HL-60 (cell line): ENCODE data around the gene KIF1B.

Experiments
- DNase-seq, 2 experiments: peaks; one replicate each; pipeline ENCODE4 v3.0.0-alpha.2; 2010 to 2020; ENCODE audit warnings: low read depth in 1 of 2, low spot score in 1 of 2
- H3K27ac ChIP-seq: fragments of 250-450 bp; sonication (Bioruptor Pico); replicated peaks from 2 replicates; pipeline ENCODE4 v1.5.1; 2020; ENCODE audit warnings: mild to moderate bottlenecking, moderate library complexity
- H3K27me3 ChIP-seq: fragments of 250-450 bp; sonication (Bioruptor Pico); 2 replicates; pipeline ENCODE4 v1.5.1; 2021; ENCODE audit warnings: mild to moderate bottlenecking, moderate library complexity; ENCODE audit not compliant: insufficient read depth, poor library complexity, severe bottlenecking
- H3K4me3 ChIP-seq: replicated peaks from 2 replicates; pipeline ENCODE4 v1.5.1; 2011; ENCODE audit warnings: mild to moderate bottlenecking, control low read depth, low read length; ENCODE audit not compliant: insufficient read depth
- GABPA ChIP-seq: IDR thresholded peaks from 2 replicates; pipeline ENCODE4 v1.6.1; 2012; ENCODE audit warnings: low read depth
- POLR2AphosphoS5 ChIP-seq: IDR thresholded peaks from 2 replicates; pipeline ENCODE4 v1.6.1; 2012; ENCODE audit warnings: low read depth
- SPI1 ChIP-seq: IDR thresholded peaks from 2 replicates; pipeline ENCODE4 v1.6.1; 2012; ENCODE audit warnings: low read depth, mild to moderate bottlenecking, borderline replicate concordance
- TF ChIP-seq, protein P1 (sequence below): IDR thresholded peaks from 2 replicates; pipeline ENCODE4 v1.6.1; 2012; ENCODE audit warnings: low read depth; ENCODE audit not compliant: insufficient replicate concordance
- TF ChIP-seq, protein P2 (sequence below): IDR thresholded peaks from one replicate; pipeline ENCODE4 v1.5.1; 2011; ENCODE audit warnings: low read length, control low read depth, inconsistent platforms; ENCODE audit not compliant: insufficient read depth

KIF1B gene

DNA sequence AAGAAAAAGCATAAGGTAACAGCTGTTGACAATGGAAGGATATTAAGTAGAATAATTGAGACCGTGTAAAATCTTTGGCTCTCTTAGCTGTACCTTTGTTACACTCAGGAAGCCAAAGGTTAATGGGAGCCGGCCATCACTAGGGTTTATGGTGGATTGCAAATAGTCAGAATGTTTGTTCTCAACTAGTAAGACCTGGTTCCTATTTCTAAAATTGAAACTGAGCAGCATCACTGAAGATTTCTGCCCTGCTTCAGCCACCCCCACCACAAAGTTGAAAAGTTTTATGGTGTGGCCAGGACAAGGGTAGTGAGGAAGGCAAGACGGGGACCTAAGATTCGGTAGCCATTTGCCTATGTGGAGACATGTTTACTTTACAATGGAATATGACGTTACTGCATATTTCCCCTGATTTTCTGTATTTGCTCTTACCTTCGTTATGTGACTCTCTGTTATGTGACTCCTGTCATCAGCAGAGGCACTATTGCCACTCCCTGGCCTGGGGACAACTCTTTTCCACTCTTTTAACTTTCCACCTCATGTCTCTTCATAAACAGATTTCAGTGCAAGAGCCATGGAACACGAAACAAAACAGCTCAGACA is 41.4 kb upstream of the KIF1B start:
- TF ChIP-seq, protein P1, sequence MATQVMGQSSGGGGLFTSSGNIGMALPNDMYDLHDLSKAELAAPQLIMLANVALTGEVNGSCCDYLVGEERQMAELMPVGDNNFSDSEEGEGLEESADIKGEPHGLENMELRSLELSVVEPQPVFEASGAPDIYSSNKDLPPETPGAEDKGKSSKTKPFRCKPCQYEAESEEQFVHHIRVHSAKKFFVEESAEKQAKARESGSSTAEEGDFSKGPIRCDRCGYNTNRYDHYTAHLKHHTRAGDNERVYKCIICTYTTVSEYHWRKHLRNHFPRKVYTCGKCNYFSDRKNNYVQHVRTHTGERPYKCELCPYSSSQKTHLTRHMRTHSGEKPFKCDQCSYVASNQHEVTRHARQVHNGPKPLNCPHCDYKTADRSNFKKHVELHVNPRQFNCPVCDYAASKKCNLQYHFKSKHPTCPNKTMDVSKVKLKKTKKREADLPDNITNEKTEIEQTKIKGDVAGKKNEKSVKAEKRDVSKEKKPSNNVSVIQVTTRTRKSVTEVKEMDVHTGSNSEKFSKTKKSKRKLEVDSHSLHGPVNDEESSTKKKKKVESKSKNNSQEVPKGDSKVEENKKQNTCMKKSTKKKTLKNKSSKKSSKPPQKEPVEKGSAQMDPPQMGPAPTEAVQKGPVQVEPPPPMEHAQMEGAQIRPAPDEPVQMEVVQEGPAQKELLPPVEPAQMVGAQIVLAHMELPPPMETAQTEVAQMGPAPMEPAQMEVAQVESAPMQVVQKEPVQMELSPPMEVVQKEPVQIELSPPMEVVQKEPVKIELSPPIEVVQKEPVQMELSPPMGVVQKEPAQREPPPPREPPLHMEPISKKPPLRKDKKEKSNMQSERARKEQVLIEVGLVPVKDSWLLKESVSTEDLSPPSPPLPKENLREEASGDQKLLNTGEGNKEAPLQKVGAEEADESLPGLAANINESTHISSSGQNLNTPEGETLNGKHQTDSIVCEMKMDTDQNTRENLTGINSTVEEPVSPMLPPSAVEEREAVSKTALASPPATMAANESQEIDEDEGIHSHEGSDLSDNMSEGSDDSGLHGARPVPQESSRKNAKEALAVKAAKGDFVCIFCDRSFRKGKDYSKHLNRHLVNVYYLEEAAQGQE = no peak
- TF ChIP-seq SPI1 = no peak
- no peak for TF ChIP-seq POLR2AphosphoS5
- TF ChIP-seq, protein P2, sequence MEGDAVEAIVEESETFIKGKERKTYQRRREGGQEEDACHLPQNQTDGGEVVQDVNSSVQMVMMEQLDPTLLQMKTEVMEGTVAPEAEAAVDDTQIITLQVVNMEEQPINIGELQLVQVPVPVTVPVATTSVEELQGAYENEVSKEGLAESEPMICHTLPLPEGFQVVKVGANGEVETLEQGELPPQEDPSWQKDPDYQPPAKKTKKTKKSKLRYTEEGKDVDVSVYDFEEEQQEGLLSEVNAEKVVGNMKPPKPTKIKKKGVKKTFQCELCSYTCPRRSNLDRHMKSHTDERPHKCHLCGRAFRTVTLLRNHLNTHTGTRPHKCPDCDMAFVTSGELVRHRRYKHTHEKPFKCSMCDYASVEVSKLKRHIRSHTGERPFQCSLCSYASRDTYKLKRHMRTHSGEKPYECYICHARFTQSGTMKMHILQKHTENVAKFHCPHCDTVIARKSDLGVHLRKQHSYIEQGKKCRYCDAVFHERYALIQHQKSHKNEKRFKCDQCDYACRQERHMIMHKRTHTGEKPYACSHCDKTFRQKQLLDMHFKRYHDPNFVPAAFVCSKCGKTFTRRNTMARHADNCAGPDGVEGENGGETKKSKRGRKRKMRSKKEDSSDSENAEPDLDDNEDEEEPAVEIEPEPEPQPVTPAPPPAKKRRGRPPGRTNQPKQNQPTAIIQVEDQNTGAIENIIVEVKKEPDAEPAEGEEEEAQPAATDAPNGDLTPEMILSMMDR = no peak
- TF ChIP-seq GABPA = no peak
- H3K27ac ChIP-seq = no peak overlapping the region
- no peak for DNase-seq
- no peak overlapping the region for H3K4me3 ChIP-seq
- H3K27me3 ChIP-seq = no peaks in the 10 kb centered on the region

DNA sequence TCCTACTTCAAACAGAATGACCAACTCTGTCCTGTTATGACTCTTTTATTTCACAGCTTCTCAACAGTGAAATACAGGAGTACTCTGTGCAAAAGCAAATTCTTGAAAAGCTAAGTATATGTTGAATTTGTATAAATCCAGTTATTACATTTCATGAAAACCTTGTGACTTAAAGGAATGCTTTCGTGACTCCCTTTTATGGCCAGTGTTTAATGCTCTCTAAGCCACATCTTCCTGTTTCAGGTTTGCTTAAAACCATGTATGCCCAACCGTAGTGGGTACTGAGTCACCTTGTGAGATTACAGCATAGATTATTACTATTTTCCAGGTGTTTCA is 40.2 kb upstream of the KIF1B start:
- TF ChIP-seq SPI1 (no peak), GABPA (no peak), POLR2AphosphoS5 (no peak)
- TF ChIP-seq, protein P2 = no peak
- TF ChIP-seq, protein P1 = no peak
- DNase-seq = no peak
- H3K27me3 ChIP-seq = no peaks in the 10 kb centered on the region
- H3K4me3 ChIP-seq = no peak overlapping the region
- H3K27ac ChIP-seq = peak overlapping the region; percentile 45

DNA sequence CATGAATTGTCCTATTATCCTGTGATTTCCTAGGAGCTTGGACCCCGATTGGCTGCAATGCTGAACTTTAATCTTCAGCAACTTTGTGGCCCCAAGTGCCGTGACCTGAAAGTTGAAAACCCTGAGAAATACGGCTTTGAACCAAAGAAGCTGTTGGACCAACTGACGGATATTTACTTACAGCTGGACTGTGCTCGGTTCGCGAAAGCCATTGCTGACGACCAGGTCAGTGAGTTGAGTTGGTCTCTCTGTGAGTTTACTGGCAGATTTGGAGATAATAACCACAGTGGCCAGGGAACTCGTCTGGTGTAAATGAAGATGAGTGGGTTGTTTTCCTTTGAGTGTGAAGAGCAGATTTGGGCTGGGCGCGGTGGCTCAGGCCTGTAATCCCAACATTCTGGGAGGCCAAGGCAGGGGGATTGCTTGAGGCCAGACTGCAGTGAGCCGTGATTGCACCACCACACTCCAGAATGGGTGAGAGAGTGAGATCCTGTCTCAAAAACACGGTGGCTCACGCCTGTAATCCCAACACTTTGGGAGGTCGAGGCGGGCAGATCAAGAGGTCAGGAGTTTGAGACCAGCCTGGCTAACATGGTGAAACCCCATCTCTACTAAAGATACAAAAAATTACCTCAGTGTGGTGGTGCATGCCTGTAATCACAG is 39.1 kb upstream of the KIF1B start:
- no peak for DNase-seq
- Histone ChIP-seq H3K4me3 (no peak overlapping the region), H3K27me3 (no peaks in the 10 kb centered on the region), H3K27ac (no peak overlapping the region)
- TF ChIP-seq, protein P2 = no peak
- TF ChIP-seq GABPA = no peak
- no peak for TF ChIP-seq SPI1
- TF ChIP-seq, protein P1 = no peak
- TF ChIP-seq POLR2AphosphoS5 = no peak
